NCI-H1436 treated with DMSO at 0.1 percent for 48 hours (cell line): ENCODE data around the gene CDH19.

Experiments used
- DNase-seq: peaks from one replicate; lab custom pipeline; 2025; lab: John Stamatoyannopoulos, UW

CDH19 gene, protein sequence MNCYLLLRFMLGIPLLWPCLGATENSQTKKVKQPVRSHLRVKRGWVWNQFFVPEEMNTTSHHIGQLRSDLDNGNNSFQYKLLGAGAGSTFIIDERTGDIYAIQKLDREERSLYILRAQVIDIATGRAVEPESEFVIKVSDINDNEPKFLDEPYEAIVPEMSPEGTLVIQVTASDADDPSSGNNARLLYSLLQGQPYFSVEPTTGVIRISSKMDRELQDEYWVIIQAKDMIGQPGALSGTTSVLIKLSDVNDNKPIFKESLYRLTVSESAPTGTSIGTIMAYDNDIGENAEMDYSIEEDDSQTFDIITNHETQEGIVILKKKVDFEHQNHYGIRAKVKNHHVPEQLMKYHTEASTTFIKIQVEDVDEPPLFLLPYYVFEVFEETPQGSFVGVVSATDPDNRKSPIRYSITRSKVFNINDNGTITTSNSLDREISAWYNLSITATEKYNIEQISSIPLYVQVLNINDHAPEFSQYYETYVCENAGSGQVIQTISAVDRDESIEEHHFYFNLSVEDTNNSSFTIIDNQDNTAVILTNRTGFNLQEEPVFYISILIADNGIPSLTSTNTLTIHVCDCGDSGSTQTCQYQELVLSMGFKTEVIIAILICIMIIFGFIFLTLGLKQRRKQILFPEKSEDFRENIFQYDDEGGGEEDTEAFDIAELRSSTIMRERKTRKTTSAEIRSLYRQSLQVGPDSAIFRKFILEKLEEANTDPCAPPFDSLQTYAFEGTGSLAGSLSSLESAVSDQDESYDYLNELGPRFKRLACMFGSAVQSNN

DNA sequence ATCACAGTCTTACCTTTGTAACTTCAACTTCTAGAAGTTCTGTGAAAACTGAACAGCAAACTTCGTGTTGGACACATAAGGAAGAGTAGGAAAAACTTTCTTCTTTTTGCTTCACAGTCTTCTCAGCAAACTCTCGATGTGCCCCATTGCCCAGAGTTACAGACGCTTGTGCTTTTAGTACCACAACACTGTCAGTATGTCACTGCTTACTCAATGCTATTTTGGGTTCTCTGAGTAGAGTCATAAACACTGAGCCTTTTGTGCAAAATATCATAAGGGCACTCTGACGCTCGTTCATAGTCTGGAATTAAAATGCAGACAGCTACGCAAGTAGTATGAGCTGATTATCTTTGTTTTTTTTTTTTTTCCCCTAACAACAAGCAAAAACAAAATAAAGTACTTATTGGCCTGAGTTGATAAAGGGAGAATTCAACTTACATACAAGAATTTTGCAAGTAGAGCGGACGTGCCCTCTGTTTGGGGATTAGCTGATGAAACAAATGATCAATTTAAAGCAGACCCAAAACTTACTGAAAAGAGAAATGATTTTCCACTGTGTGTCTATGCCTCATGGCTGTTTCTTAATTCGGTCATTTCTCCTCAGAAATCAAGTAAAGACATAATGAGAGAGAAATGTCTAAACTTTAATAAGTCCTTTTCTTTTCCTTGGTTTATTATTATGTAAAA, at the start of gene CDH19:
TSS of gene CDH19 (minus strand) at position 150 of the 687 bp plus-strand sequence. CDS start 31,886 bp downstream, outside the sequence.
- no peak for DNase-seq

DNA sequence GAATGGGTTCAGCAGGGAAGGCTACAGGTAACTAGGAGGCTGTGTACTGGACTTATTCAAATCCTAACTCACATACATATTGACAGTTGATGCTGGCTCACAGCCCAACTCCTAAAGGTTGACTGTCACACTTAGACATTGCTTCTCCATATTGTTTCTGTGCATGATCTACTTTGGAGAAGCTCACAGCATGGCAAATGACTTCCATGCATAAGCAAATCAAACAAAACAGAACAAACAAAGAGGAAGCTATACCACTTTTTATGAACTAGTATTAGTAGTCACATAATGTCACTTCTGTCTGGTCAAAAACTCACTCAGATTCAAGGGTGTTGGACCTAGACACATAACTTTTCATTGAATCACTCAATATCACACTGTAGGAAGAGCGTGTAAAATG, 43.8 kb upstream of the CDH19 start:
- no peak for DNase-seq

DNA sequence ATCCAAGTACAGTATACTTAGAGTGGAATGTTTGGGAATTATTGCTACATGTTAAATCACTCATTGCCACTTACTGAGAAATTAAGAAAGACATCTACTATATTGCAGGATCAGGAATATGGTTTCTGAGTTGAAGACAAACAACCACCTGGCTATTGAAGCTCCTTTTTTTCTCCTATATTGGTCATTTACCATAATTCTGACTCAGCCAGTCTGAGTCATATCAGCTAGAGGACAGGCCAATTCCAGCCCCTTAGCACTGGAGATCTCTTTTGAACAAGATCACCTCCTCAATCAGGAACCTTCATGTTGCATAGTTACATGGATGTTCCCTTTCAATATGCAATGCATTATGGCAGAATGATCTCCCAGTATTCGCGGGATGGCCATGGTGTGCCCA, 42.7 kb upstream of the CDH19 start:
- DNase-seq = no peak

DNA sequence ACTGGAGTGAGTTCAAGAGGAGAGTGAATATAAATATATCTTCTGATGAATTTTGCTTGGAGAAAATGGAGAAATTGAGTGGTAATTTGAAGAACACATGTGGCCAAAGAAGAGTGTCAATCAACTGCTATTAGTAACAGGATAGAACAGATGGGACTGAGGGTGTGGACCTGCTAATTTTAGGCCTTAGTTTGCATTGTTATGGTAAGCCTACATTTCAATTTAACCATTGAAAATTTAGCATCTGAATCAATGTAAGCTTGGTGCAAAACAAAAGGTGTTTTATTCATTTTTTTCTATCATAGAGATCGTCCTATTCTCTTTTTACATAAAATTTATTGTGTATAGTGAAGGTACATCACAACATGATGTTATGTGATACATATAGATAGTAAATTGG, 42.1 kb upstream of the CDH19 start:
- no peak for DNase-seq

DNA sequence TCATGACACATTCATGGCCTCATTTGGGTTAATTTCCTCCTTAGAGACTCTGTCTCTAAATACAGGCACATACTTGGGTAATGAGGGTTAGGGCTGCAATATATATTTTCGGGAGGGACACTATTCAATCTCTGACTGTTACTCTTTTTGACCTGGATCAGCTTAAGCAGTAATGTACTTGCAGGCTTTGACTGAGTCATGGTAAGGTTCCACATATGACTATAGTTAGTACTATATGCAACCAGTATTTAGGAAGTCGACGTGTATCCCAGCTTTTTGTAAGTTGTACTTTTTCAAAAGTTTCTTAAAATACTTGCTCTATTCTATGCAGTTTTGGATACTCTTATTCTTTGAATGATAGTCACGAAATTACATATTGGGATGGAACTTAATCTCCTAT, 37.2 kb upstream of the CDH19 start:
- no peak for DNase-seq

DNA sequence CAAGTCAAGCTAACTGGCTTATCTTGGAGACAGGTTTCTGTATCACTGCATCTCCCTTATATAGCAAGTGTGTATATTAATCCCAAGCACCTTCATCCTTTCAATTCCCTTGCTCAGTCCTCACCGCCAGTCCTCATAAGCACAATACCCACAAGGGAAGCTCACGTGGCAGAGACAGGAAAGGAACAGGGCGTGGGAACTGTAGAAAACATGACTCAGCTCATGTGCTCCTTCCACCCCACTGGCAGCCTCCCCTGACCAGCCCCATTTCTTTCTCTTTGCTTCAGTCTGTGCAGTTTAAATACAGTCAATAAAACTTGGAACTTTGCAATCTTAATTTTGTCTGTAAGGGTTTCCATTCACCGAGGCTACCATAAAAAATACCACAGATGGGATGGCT, 36.5 kb upstream of the CDH19 start:
- DNase-seq = no peak

DNA sequence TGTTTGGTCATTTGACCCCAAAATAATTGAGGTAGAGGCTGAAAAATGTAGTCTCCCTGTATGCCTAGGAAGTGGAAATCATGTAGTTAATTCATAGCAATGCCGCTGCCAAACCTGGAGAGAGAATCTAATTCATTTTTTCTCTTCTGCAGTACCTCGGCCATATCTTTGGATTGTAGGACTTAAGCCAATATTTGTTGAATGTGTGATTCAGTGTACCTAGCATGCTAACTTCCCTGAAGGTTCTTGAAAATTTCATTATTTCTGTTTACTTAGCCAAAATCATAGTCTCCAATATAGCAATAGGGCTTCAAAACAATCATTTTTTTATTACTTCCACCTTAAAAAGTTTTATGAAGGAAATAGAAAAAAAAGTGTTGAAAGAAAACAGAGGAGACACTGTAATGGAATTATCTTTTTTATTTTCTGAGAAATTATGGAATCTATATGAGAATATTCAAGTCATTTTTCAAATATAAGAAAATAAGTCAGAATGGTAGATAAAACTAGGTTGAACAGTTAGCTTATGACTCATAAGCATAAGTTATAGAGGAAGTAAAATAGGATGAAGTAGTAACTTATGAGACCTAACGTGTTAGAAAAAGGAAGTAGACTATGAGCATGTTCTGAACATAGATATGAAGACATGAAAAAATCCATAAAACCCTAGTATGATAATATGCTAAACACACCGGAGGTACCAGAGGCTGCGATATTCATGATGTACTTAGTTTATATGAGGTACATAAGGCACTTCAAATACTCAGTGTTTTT, 35.2 kb upstream of the CDH19 start:
- no peak for DNase-seq

DNA sequence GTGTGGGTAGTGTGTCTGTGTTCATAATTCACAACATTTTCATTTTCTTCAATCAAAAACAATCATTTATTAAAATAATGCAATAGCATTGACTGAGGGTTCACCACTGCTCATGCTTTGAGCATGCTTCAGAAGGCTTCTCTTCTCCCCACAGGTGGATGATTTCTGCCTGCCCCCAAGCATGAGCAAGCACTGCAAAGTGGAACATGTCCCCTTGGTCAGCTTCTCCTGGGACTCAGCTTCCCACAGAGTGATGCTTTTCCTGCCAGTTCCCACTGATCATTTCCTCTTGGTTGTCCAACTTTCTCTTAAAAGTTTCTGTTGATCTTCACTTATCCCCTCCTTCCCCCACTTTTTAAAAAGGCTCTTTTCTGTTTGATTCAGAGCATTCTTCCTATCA, 31.5 kb upstream of the CDH19 start:
- no peak for DNase-seq

DNA sequence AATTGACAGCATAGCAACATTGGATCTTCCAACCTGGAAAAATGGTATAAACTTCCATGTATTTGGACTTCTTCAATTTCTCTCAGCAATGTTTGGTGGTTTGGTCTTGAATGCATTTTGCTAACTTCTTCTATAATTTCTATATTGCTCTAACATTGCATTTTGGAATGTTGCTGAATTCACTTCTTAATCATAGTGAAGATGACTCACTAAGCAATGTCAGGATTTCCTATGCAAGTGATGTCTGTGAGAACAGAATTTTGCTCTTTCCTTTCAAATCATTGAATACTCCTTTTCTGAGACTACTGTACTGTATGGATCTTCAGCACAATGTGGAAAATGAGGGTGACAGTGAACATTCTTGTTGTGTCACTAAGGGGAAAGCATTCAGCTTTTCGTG, 28.9 kb upstream of the CDH19 start:
- DNase-seq = no peak

DNA sequence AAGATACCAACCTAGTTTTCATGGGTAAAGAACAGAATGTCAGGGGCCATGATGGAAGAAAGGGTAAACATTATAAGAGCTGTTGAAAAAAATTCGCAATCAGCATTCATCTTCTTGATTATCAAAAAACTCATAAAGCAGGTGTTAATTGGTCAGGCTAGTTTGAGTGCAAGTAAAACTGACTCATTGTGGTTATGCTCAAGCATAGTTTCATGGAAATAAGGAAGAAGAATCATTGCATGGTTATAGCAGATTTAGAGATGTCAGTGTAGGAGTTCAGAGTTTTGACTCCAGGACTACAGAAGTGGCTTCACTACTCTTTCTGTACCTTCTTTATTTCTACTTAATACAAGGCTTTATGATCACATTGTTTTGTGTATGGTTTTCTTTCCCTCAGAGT, 26.9 kb upstream of the CDH19 start:
- no peak for DNase-seq

DNA sequence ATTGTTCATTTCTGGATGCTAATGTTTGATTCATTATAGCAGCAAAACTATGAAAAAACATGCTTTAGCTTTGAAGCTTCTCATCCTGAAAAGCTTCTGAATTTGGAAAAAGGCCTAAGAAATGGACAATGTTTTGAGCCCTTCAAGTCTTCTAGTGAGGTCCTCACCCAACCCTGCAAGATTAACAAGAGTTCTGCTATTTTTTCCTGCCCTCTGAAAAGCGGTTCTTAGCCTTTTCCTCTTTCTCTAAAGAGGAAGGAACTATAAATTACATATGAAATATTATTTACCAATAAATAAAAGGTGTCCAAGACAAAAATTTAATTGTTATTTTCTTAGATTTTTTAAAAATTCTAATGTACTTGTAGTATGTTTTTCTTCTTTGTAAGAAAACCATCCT, 19.9 kb upstream of the CDH19 start:
- no peak for DNase-seq

DNA sequence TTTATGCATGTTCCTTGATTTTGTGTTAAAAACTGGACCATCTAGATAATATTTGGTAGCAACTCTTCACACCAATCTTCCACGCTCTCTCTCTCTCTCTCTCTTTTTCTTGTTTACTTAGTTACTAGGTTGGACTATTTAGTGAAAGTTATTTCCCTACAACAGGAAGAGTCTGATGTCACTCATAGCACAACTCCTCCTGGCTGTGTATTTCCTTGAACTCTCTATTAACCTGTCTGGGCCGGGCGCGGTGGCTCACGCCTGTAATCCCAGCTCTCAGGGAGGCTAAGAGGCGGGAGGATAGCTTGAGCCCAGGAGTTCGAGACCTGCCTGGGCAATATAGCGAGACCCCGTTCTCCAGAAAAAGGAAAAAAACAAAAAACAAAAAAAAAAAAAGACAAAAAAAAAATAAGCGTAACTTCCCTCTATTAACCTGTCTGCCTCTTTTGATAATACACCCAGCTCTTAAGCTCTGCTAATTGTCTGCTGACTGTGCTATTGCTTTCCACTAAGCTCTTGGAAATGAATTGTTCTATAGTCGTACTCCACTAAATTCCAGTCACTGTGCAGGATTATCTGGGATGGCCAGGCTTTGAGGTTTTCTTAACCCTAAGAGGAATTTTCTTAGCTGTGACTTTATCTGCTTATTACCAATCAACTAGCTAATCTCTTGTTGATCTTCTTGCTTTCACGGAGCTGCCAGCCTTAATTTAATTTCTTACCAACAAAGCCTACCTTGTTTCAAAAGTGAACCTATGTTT, 18.1 kb upstream of the CDH19 start:
- no peak for DNase-seq

DNA sequence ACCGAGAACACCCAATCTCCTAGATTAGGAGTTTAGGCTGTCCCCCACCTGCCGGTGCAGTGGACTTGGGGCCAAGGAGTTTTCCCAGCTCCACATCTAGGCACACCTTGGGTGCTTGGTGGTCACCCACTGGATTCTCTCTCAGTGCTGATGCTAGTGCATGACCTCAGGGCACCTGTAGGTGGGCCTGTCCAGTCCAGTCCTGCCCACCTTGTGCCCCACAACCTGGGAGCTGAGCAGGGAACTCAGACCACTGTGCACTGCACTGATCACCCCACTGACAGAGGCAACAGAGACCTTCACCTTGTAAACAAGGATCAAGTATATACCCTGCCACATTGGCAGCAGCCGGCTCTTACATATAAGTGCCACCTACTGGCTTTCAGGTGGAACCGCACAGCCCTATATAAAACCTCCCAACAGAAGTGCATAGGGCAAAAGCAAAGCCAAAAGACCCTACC, 12.7 kb upstream of the CDH19 start:
- DNase-seq = no peak

DNA sequence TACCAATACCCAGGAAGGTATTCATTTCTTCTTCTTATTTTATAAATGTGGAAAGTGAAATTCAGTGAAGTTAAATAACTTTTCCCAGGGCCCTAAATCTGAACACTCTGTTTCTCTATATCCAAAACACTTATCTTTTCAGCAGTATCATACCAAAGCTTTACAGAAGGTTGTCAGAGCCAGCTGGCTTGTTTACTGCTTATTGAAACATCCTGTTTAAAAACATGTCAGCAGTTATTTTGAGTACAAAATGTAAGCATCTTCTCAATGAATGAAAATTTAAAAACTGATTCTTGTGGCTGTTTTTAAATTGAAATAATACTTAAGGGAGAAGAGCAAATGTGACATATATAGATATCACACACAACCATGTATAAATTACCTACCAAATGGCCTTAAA, 11.3 kb upstream of the CDH19 start:
- no peak for DNase-seq

DNA sequence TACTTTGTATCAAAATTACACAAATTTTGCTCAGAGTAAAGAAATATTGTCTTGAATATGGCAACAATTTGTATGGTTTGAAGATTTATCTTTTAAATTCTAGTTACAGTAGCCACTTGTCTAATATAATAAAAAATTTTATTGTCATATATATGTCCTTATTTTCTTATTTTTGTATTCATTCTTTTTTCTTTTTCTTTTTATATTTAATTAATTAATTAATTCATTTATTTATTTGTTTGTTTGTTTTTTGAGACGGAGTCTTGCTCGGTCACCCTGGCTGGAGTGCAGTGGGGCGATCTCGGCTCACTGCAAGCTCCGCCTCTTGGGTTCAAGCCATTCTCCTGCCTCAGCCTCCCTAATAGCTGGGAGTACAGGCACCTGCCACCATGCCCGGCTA, 3.7 kb upstream of the CDH19 start:
- DNase-seq = no peak

DNA sequence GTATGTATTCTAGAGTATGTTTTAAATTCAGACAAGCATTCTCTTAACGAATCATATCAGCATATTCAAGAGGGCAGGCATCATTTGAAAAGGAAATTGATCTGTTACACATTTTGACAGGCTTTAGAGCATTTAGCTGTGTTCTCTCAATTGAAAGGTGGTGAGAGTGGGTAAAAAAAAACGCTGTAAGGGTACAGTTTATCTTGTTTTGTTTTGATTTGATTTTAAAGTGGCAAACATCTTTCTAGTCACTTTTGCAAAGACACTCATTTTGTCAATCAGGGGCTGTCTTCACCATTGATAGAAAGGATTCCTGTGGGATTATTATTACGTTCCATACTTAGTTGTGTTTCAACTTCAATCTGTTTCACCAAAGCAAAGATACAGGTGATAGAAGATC, 2.2 kb downstream of the CDH19 start:
- DNase-seq = no peak

DNA sequence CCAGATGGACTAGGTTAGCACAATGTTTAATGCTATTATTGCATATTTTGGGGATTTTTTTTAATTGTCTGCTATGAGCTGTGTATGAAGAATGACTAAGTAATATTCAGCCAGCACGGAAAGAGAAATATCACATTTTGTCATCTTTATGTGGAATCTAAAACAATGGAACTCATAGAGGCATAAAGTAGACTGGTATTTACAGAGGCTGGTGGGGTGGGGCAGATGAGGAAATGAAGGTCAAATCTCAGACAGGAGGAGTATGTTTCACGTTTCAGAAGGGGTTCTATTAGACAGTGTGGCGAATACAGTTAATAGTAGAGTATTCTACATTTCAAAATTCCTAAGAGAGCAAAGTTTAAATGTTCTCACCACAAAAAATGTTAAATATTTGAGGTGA, 4.7 kb downstream of the CDH19 start:
- no peak for DNase-seq

DNA sequence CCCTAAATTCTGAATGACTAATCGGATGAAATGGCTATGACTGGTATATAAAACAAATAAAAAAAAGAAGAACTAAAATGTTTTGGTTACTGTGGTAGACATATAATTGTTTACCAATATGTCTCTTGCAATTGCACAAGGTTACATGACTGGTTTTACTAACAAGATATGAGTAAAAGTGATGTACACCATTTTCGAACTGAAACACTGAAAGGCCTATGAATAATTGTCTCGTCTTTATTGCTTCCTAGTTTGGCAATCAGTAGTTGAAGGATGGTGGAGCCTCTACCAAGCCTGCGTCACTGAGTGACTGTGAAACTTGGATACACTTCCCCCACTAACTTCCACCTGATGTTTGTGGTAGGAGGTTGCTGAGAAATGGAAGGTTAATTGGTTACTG, 16.5 kb downstream of the CDH19 start:
- no peak for DNase-seq

DNA sequence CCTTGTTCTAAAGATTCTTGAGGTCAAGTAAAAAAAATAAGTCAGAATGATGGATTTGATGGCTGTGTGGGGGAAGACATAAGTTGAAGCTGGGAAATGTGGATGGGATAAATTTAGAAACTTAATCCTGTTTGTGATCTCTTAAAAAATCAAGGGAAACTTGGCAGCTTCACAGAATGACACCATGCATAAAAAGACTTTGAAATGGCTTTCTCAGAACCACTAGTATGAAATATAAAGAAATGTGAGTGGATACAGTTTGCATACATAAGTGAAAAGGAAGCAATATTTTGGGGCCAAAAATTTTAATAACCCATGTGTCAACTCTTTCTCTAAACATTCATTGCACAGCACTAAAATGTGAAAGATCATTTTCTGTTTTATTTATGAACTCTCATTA, 21.7 kb downstream of the CDH19 start:
- DNase-seq = no peak

DNA sequence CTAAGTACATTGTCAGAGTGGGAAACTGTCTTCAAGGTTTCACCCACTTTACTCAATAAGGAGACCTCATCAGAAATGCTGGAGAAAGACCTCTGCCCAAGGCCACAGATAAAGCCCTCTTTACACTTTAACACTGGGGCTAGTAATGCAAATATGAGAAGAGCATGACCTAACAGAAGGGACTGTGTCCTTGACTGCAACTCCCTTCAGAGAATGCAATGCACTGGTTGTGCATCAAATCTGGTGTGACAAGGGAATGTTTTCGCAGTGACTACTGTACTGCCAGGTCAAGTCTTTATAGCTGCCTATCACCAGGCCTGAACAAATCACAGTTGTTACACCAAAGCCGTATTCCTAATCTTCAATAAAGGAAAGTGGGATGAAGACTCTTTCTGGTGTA, 28.6 kb downstream of the CDH19 start:
- DNase-seq = no peak

DNA sequence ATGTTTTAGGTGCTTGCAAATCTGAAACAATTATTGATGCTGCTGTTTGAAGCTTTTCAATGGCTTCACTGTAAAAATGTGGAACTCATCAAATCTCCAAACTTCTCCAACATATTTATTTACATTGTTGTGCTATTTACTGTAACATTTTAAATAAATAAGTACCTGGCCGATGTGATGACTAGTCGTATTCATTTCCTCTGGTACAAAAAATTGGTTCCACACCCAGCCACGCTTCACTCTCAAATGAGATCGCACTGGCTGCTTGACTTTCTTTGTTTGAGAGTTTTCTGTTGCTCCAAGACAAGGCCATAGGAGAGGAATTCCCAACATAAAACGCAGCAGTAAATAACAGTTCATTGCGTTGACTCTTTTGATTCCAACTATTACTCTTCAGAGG, 32.0 kb downstream of the CDH19 start:
- no peak for DNase-seq
